Loucy (cell line): ENCODE data around the gene SLC25A13.

Source experiments
- H2AFZ ChIP-seq: fragments of 200-600 bp; sonication (generic); 2 replicates; pipeline ENCODE4 v1.6.0; 2016; ENCODE audit warnings: antibody characterized with exemption, mild to moderate bottlenecking, low read length, moderate library complexity
- H3F3A ChIP-seq: fragments of 200-600 bp; 2 replicates; pipeline ENCODE4 v1.6.0; 2016; ENCODE audit warnings: antibody characterized with exemption, low read depth, mild to moderate bottlenecking
- H3K27me3 ChIP-seq: fragments of 200-600 bp; sonication (generic); 2 replicates; pipeline ENCODE4 v1.6.1; 2014; ENCODE audit warnings: low read length, mild to moderate bottlenecking; ENCODE audit not compliant: insufficient read depth, poor library complexity, severe bottlenecking
- H3K36me3 ChIP-seq: fragments of 200-600 bp; sonication (generic); 2 replicates; pipeline ENCODE4 v1.6.1; 2016; ENCODE audit warnings: low read length; ENCODE audit not compliant: insufficient read depth
- H3K4me1 ChIP-seq: fragments of 200-600 bp; sonication (generic); 2 replicates; pipeline ENCODE4 v1.5.1; 2014; ENCODE audit warnings: low read length, mild to moderate bottlenecking; ENCODE audit not compliant: insufficient read depth, poor library complexity, severe bottlenecking
- H3K4me2 ChIP-seq: fragments of 200-600 bp; sonication (generic); 2 replicates; pipeline ENCODE4 v1.6.0; 2014; ENCODE audit warnings: antibody characterized with exemption, low read length, low read depth, mild to moderate bottlenecking; ENCODE audit not compliant: poor library complexity, severe bottlenecking
- H3K4me3 ChIP-seq: fragments of 200-600 bp; sonication (generic); 2 replicates; pipeline ENCODE4 v1.5.1; 2014; ENCODE audit warnings: low read length, mild to moderate bottlenecking, mixed read lengths; ENCODE audit not compliant: poor library complexity, severe bottlenecking
- H3K79me2 ChIP-seq: fragments of 200-600 bp; sonication (generic); 2 replicates; pipeline ENCODE4 v1.6.1; 2014; ENCODE audit warnings: low read length; ENCODE audit not compliant: insufficient read depth
- H3K9ac ChIP-seq: fragments of 200-600 bp; sonication (generic); 2 replicates; pipeline ENCODE4 v1.6.0; 2014; ENCODE audit warnings: mild to moderate bottlenecking, low read depth, low read length, moderate library complexity; ENCODE audit not compliant: poor library complexity, severe bottlenecking
- H3K9me2 ChIP-seq: fragments of 200-600 bp; sonication (generic); replicated peaks from 2 replicates; pipeline ENCODE4 v1.6.1; 2016; ENCODE audit warnings: low read depth, low read length, mixed read lengths
- H3K9me3 ChIP-seq: fragments of 200-600 bp; sonication (generic); 2 replicates; pipeline ENCODE4 v1.6.1; 2014; ENCODE audit warnings: mild to moderate bottlenecking, antibody characterized with exemption, low read length, low read depth; ENCODE audit not compliant: insufficient read depth
- H4K20me1 ChIP-seq: fragments of 200-600 bp; sonication (generic); 2 replicates; pipeline ENCODE4 v1.6.0; 2014; ENCODE audit warnings: antibody characterized with exemption, low read length, mild to moderate bottlenecking; ENCODE audit not compliant: insufficient read depth, poor library complexity, severe bottlenecking
- CTCF ChIP-seq: fragments of 200-600 bp; sonication (generic); conservative IDR thresholded peaks from 2 replicates; pipeline ENCODE4 v1.5.1; 2014; ENCODE audit warnings: mild to moderate bottlenecking, antibody characterized with exemption, low read length
- EZH2phosphoT487 ChIP-seq: fragments of 200-600 bp; IDR thresholded peaks from 2 replicates; pipeline ENCODE4 v1.6.1; 2018; ENCODE audit warnings: antibody characterized with exemption, mild to moderate bottlenecking, moderate library complexity, borderline replicate concordance

The SLC25A13 gene

GRCh38 chr7:96121752-96122151 lies 200.1 kb downstream of the SLC25A13 start:
- Histone ChIP-seq H4K20me1 (no peaks in the 10 kb centered on the region), H3K9ac (no peak overlapping the region), H3K79me2 (no peaks in the 10 kb centered on the region), H3F3A (no peaks in the 10 kb centered on the region), H3K4me3 (no peak overlapping the region), H3K9me2 (no peaks in the 10 kb centered on the region), H3K27me3 (no peaks in the 10 kb centered on the region), H3K4me1 (no peaks in the 10 kb centered on the region), H3K9me3 (no peaks in the 10 kb centered on the region), H3K4me2 (no peak overlapping the region), H2AFZ (no peak overlapping the region), H3K36me3 (peaks cover 21% of the 10 kb centered on the region)
- TF ChIP-seq EZH2phosphoT487 = no peak
- TF ChIP-seq CTCF = no peak

GRCh38 chr7:96120445-96121225 lies 201.3 kb downstream of the SLC25A13 start:
- TF ChIP-seq CTCF = no peak
- TF ChIP-seq EZH2phosphoT487 = no peak
- Histone ChIP-seq H3K4me1 (no peaks in the 10 kb centered on the region), H3K4me2 (no peak overlapping the region), H3K4me3 (no peak overlapping the region), H3K36me3 (peaks cover 21% of the 10 kb centered on the region), H3F3A (no peaks in the 10 kb centered on the region), H3K9me3 (no peaks in the 10 kb centered on the region), H2AFZ (no peak overlapping the region), H3K9me2 (no peaks in the 10 kb centered on the region), H3K9ac (no peak overlapping the region), H4K20me1 (no peaks in the 10 kb centered on the region), H3K79me2 (no peaks in the 10 kb centered on the region), H3K27me3 (no peaks in the 10 kb centered on the region)

GRCh38 chr7:96118449-96119001 lies 203.4 kb downstream of the SLC25A13 start:
- Histone ChIP-seq H3K9ac (no peak overlapping the region), H3K9me2 (no peaks in the 10 kb centered on the region), H2AFZ (no peak overlapping the region), H3K9me3 (no peaks in the 10 kb centered on the region), H3K4me2 (no peak overlapping the region), H3K36me3 (peaks cover 21% of the 10 kb centered on the region), H3K4me3 (no peak overlapping the region), H3K27me3 (no peaks in the 10 kb centered on the region), H3K79me2 (no peaks in the 10 kb centered on the region), H3K4me1 (no peaks in the 10 kb centered on the region), H3F3A (no peaks in the 10 kb centered on the region), H4K20me1 (no peaks in the 10 kb centered on the region)
- TF ChIP-seq CTCF = no peak
- TF ChIP-seq EZH2phosphoT487 = no peak
